Uterus (tissue), 2 donors: Measurements from ENCODE around the gene NLK.
"Not testable (repeated sequence)": the region's sequence is repeated elsewhere in the genome, so short reads cannot be mapped to it uniquely, and the experiment has no call there.

Experiments
- POLR2A ChIP-seq, 2 donors: fragments of 450-650 bp; IDR thresholded peaks; one replicate each; pipeline ENCODE4 v1.6.1; 2016; ENCODE audit warnings: antibody characterized with exemption in 2 of 2, mild to moderate bottlenecking in 1 of 2, moderate library complexity in 1 of 2
- TF ChIP-seq, protein P1 (sequence below), 4 experiments: fragments of 200-600 bp in 2 of 4; fragments of 450-650 bp in 2 of 4; sonication (generic) in 2 of 4; IDR thresholded peaks; one replicate each; pipeline ENCODE4 v1.5.1; 2016 to 2019; ENCODE audit warnings: antibody characterized with exemption in 4 of 4, mild to moderate bottlenecking in 2 of 4, moderate library complexity in 1 of 4

DNA sequence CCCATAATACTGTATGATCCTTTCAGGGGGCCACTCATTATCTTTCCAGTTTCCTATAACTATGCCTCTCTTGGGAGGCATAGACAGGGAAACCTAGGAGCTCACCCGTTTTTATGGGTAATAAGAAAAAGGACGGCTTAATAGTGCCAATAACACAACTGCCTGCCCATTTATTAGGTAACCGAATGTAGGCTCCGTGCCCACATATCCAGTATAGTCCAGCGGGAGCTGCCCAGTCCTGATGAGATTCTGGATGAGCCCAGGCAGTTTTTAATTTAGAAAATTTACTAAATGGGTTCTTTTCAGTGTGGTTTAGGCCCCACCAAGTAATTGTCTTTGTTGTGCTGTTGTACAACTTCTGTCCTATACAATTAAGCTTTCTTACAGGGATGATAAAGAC, 189.1 kb downstream of the NLK start:
- TF ChIP-seq, protein P1, sequence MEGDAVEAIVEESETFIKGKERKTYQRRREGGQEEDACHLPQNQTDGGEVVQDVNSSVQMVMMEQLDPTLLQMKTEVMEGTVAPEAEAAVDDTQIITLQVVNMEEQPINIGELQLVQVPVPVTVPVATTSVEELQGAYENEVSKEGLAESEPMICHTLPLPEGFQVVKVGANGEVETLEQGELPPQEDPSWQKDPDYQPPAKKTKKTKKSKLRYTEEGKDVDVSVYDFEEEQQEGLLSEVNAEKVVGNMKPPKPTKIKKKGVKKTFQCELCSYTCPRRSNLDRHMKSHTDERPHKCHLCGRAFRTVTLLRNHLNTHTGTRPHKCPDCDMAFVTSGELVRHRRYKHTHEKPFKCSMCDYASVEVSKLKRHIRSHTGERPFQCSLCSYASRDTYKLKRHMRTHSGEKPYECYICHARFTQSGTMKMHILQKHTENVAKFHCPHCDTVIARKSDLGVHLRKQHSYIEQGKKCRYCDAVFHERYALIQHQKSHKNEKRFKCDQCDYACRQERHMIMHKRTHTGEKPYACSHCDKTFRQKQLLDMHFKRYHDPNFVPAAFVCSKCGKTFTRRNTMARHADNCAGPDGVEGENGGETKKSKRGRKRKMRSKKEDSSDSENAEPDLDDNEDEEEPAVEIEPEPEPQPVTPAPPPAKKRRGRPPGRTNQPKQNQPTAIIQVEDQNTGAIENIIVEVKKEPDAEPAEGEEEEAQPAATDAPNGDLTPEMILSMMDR (IDR thresholded peaks at IDR 0.05): not testable (repeated sequence)
- TF ChIP-seq POLR2A (IDR thresholded peaks at IDR 0.05): not testable (repeated sequence)
